HEK293T (cell line): ENCODE results near the gene CELSR1.

Experiments used
- CTCF ChIA-PET: fragments of 350-600 bp; formaldehyde crosslinking; extraction: SDS; loops from one replicate; lab custom pipeline; 2021; ENCODE audit warnings: antibody characterized with exemption, inconsistent platforms; lab: Yijun Ruan, JAX
- POLR2A ChIA-PET: fragments of 350-600 bp; formaldehyde crosslinking; extraction: SDS; loops from one replicate; lab custom pipeline; 2020; ENCODE audit warnings: antibody characterized with exemption, inconsistent platforms; lab: Yijun Ruan, JAX
- DNase-seq: peaks from one replicate; pipeline ENCODE4 v3.0.0; 2012; ENCODE audit warnings: mixed read lengths; ENCODE audit errors: extremely low spot score
- ARNT ChIP-seq: fragments of 450-650 bp; IDR thresholded peaks from 2 replicates; pipeline ENCODE4 v1.6.1; 2017; ENCODE audit warnings: mild to moderate bottlenecking
- BHLHE40 ChIP-seq: fragments of 450-650 bp; IDR thresholded peaks from 2 replicates; pipeline ENCODE4 v1.6.1; 2016; ENCODE audit warnings: mild to moderate bottlenecking, moderate library complexity, borderline replicate concordance
- CTBP1 ChIP-seq: fragments of 450-650 bp; IDR thresholded peaks from 2 replicates; pipeline ENCODE4 v1.6.1; 2016; ENCODE audit warnings: borderline replicate concordance
- ELF4 ChIP-seq: fragments of 450-650 bp; IDR thresholded peaks from 2 replicates; pipeline ENCODE4 v1.6.1; 2017; ENCODE audit warnings: antibody characterized with exemption
- FOXA1 ChIP-seq: fragments of 450-650 bp; IDR thresholded peaks from 2 replicates; pipeline ENCODE4 v1.6.1; 2016; ENCODE audit warnings: mild to moderate bottlenecking
- FOXK2 ChIP-seq: fragments of 450-650 bp; IDR thresholded peaks from 2 replicates; pipeline ENCODE4 v1.6.1; 2016; ENCODE audit warnings: mild to moderate bottlenecking
- FOXM1 ChIP-seq: fragments of 450-650 bp; IDR thresholded peaks from 2 replicates; pipeline ENCODE4 v1.6.1; 2017; ENCODE audit warnings: mild to moderate bottlenecking, borderline replicate concordance
- HDGF ChIP-seq: fragments of 450-650 bp; IDR thresholded peaks from 2 replicates; pipeline ENCODE4 v1.6.1; 2017; ENCODE audit warnings: antibody characterized with exemption, borderline replicate concordance
- L3MBTL2 ChIP-seq: fragments of 450-650 bp; conservative IDR thresholded peaks from 2 replicates; pipeline ENCODE4 v1.6.1; 2016; ENCODE audit warnings: mild to moderate bottlenecking
- LEF1 ChIP-seq: fragments of 450-650 bp; IDR thresholded peaks from 2 replicates; pipeline ENCODE4 v1.6.1; 2017; ENCODE audit warnings: mild to moderate bottlenecking, borderline replicate concordance
- NFRKB ChIP-seq: fragments of 450-650 bp; IDR thresholded peaks from 2 replicates; pipeline ENCODE4 v1.6.1; 2016; ENCODE audit warnings: mild to moderate bottlenecking, moderate library complexity
- SP1 ChIP-seq: fragments of 450-650 bp; IDR thresholded peaks from 2 replicates; pipeline ENCODE4 v1.6.1; 2017
- SUZ12 ChIP-seq: fragments of 450-650 bp; IDR thresholded peaks from 2 replicates; pipeline ENCODE4 v1.6.1; 2016; ENCODE audit warnings: mild to moderate bottlenecking
- TARDBP ChIP-seq: fragments of 450-650 bp; IDR thresholded peaks from 2 replicates; pipeline ENCODE4 v1.6.1; 2016
- ZNF384 ChIP-seq: fragments of 450-650 bp; IDR thresholded peaks from 2 replicates; pipeline ENCODE4 v1.6.1; 2016
- TF ChIP-seq, protein P1 (sequence below): fragments of 450-650 bp; IDR thresholded peaks from 2 replicates; pipeline ENCODE4 v1.6.1; 2016

The CELSR1 gene

DNA sequence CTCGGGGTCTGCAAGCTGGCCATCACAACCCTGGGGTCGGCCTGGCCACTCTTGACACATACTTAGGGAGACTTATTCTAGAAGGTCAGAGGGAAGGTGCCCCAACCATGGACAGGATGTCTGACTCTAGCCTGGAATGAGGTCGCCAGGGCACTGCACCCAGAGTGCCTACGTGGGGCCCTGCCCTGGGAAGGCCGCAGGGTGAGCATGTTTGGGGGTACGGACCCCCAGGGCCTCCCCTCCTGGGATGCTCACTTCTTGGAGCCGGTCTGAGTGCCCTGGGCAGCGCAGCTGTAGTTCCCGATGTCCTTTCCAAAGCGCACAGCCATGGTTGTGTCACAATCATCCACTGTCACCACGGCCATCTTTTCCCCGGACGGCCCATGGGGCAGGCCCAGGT, 126.1 kb downstream of the CELSR1 start:
- CTCF ChIA-PET, result no interaction called here
- DNase-seq, result no peak
- POLR2A ChIA-PET, result no interaction called here
- no peak for TF ChIP-seq BHLHE40
- TF ChIP-seq FOXM1, result no peak
- no peak for TF ChIP-seq CTBP1
- no peak for TF ChIP-seq TARDBP

DNA sequence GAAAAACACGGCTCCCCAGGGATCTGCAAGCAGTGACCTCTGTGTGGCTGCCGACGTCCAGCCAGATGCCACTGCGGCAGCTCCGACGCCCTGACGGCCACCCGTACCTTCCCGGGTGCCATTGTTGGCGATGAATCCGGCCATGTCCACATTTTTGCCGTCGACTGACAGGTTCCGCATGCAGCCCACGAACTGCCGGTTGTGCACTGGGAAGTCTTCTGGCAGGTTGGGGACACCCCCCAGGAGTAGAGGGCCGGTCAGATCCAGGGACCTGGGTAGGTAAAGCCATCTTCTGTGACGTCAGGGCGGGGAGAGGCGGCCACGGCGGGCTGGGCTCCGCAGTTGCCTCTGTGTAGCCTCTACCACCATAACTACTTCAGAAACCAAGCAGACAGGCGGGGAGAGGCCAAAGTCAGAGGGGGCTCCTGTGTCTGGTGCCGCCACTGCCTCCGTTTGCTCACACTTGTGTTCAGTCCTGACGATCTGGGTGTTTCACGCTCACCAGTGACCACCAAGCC, 127.1 kb downstream of the CELSR1 start:
- ChIA-PET CTCF (no interaction called here), POLR2A (no interaction called here)
- TF ChIP-seq BHLHE40, result no peak
- TF ChIP-seq SUZ12, result no peak
- no peak for TF ChIP-seq ZNF384
- TF ChIP-seq ELF4, result no peak
- TF ChIP-seq FOXM1, result no peak
- TF ChIP-seq TARDBP, result no peak
- no peak for DNase-seq

DNA sequence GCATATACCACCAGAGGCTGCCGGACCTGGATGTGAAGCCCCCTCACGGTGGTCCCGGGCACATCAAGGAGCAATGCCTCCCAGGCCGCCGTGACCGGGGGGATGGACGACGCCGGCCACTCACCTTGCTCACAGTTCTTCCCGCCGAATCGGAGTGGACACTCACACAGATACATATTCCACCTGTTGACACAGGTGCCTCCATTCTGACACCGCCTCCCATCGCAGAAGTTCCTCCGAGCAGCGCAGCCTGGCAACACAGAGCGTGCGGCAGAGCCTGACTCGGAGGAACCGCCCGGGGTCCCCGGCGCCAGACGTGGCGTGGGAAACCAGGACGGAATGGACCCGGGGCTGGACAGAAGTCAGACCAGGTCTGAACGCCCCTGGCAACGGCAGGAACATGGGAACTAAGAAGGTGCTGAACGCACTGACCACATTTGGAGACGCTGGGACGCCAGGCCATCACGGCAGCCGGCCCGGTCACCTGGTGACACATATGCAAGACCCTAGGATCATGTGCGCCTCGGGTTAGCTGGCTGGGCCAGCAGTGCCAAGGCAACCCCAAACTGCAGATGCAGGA, 127.7 kb downstream of the CELSR1 start:
- ChIA-PET POLR2A (no interaction called here), CTCF (no interaction called here)
- no peak for TF ChIP-seq SUZ12
- TF ChIP-seq SP1, result no peak
- TF ChIP-seq ARNT, result no peak
- TF ChIP-seq BHLHE40, result no peak
- no peak for TF ChIP-seq TARDBP
- TF ChIP-seq FOXA1, result no peak
- no peak for TF ChIP-seq HDGF
- TF ChIP-seq ELF4, result no peak
- no peak for TF ChIP-seq FOXM1
- DNase-seq, result no peak

DNA sequence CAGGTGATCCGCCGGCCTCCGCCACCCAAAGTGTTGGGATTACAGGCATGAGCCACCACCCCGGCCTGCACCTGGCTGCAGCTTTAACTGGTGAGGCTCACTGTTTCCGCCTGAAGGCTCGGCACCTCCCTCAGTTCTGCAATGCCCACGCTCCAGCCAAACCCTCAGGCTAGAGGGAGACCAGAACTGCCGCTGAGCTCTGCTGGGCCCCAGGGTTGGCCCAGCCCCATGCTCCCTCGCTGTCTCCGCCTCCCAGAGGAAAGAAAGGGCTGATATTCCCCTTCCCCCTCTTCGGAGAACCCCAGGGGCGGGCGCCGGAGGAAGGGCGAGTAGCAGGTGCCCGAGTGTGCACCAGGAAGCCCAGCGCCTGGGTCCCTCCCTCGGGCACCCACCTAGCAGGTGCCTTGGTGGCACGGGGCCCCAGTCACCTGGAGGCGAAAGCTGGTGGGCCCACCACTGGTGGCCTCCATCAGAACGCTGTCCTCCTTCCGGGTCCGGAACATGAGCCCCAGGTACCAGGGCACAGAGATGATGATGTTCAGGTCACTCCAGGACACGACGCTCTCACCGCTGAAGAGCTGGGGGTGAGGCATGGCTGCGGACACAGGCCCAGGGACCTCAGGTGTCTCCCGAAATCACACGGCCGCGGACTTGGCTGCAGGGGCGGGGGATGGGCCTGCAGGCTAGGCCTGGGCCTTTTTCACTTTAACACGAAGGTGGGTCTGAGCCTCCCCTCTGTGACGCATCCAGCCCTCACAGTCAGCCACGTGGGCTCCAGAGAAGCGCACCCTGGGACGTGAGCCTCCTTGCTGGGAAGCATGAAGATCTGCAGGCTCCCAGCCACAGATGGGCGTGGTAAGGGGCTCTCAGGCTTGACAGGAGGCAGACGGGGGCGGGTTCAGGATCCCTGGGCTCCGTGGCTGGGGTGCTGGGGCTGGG, 128.6 kb downstream of the CELSR1 start:
- DNase-seq, result no peak
- TF ChIP-seq SUZ12 (no peak), HDGF (no peak), FOXA1 (no peak), TARDBP (no peak), ELF4 (no peak), BHLHE40 (no peak), L3MBTL2 (no peak), ARNT (no peak), NFRKB (no peak), LEF1 (no peak), CTBP1 (no peak), FOXK2 (no peak), ZNF384 (no peak)
- POLR2A ChIA-PET, result no interaction called here
- CTCF ChIA-PET, result interaction anchor here (0.6 kb wide), 1 partner anchor 769 kb away, joined by 3 read pairs; no protein-coding TSS in a partner anchor

DNA sequence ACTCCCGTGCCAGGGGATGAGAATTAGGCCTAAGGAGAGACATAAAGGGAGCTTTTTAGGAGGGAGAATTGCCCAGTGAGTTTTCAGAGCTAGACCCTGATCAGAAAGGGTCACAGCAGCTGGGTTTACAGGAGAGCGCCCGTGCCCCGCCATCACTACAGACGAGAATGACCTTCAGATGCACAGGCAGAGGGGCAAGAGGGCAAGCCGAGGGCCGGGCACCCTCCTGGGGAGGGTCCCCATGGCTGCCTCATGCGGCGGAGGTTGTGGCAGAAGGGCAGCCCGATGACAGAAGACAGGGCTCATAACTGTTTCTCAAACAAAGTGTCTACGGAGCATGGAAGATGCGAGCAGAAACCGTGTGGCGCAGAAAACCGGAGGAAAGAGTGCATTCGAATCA, 129.7 kb downstream of the CELSR1 start:
- TF ChIP-seq BHLHE40 (no peak), ZNF384 (no peak), ARNT (no peak), FOXA1 (no peak), CTBP1 (no peak), SP1 (no peak), FOXK2 (no peak), FOXM1 (no peak)
- CTCF ChIA-PET, result interaction anchor here (0.6 kb wide), 1 partner anchor 770 kb away, joined by 3 read pairs; no protein-coding TSS in a partner anchor
- POLR2A ChIA-PET, result no interaction called here
- DNase-seq, result no peak

DNA sequence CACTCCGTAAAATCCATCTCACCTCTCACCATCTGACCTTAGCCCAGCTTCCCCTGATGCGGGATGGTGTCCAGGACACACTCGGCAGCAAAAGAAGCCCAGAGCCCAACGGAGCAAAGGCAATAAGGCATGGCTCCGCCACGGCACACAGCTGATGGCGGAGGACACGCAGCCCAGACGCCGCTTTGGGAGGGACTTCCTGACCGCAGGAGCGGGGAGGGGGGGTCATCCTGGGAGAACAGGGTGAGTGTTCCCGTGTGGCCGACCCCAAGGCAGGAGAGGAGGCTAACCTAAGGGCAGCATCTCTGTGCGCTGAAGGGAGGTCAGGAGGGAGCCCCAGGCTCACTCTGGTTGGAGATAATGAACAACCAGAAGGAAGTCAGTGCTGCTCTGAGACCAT, 130.6 kb downstream of the CELSR1 start:
- DNase-seq, result no peak
- POLR2A ChIA-PET, result no interaction called here
- CTCF ChIA-PET, result no interaction called here
- TF ChIP-seq ZNF384 (no peak), FOXK2 (no peak), ARNT (no peak), HDGF (no peak), BHLHE40 (no peak), LEF1 (no peak), SP1 (no peak), L3MBTL2 (no peak), NFRKB (no peak), FOXA1 (no peak), SUZ12 (no peak), CTBP1 (no peak), ELF4 (no peak), TARDBP (no peak)
- TF ChIP-seq, protein P1, sequence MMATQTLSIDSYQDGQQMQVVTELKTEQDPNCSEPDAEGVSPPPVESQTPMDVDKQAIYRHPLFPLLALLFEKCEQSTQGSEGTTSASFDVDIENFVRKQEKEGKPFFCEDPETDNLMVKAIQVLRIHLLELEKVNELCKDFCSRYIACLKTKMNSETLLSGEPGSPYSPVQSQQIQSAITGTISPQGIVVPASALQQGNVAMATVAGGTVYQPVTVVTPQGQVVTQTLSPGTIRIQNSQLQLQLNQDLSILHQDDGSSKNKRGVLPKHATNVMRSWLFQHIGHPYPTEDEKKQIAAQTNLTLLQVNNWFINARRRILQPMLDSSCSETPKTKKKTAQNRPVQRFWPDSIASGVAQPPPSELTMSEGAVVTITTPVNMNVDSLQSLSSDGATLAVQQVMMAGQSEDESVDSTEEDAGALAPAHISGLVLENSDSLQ, result no peak

DNA sequence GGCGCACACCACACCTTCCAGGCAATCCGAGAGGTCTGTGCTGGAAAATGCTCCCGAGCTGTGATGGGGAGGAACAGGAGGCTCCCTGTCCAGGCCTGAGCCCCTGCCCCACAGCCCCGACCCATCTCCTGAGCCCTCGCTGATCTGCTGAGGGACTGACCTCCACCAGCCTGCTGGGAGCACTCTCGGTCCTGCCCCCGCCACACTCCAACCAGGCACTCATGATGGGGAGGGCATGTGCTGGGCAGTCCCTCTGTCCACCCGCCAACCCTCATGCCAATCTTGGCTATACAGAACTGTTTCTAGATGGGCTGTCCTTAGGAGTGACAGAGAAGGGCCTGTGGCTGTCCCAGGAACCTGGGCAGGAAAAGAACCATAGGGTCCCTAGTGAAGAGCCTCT, 131.1 kb downstream of the CELSR1 start:
- POLR2A ChIA-PET, result no interaction called here
- DNase-seq, result no peak
- TF ChIP-seq NFRKB, result no peak
- TF ChIP-seq TARDBP, result no peak
- no peak for TF ChIP-seq SP1
- TF ChIP-seq SUZ12, result no peak
- no peak for TF ChIP-seq ELF4
- no peak for TF ChIP-seq L3MBTL2
- TF ChIP-seq FOXM1, result no peak
- no peak for TF ChIP-seq ZNF384
- TF ChIP-seq LEF1, result no peak
- TF ChIP-seq, protein P1, result no peak
- CTCF ChIA-PET, result no interaction called here
